Stimulated activated CD4-positive, alpha-beta T cell treated with anti-CD3 and anti-CD28 coated beads, Interleukin-4, amount 100 ng/mL, for 24 hours (primary cell): ENCODE measurements around the gene AFF1.

Source experiments
- DNase-seq: peaks from one replicate; pipeline ENCODE4 v3.0.0-alpha.2; 2020

Gene AFF1

DNA sequence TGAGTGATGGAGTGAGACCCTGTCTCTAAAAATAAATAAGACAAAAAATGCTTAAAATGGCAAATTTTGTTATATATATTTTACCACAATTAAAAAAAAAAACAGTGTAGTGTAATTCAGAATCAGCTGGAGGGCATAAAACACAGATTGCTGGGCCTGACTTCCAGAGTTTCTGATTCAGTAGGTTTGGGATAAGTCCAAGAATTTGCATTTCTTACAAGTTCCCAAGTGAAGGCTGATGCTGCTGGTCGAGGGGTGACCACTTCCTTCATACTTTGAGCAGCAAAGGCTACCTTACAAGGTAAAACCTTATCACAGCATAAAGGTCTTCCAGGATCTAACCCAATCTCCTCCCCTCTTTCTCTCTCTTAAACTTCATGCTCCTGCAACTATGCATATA lies 244.9 kb downstream of the AFF1 start:
- DNase-seq, result no peak

- no peak for DNase-seq
These were observed 246.0 kb downstream of the AFF1 start for GRCh38 chr4:87180767-87181166.

DNA sequence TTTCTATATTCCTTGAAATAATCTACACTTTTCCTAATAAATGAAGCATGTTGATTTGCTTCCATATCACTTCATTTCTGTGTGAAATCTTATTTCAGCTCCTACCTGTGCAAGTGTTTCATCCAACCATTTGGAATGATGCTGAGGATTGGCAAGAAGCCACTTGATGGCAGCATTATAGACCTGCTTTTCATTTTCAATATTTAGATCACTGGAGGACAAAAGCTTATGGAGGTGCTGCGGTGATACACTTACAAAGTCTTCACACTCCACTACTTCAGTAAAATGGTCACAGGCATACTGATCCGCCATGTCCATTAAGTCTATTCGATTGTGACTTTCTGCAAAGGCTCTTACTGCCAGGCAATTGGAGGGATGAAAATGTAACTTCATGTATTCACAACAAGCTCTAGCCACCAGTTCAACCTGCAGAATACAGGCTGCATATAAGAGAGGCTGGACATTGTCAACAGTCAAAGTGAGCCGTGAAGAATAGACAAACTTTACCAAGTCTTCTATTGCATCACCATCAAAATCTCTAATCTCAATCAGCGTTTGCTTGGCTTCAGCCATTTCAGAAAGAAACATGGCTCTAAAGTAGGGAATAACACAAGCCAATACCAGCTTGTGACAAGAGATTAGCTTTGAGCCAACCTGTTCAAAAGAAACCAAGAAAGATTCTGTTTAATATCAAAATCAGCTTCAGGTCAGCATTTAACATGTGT lies 250.5 kb downstream of the AFF1 start:
- DNase-seq, result no peak

GRCh38 chr4:87188048-87188447 lies 253.2 kb downstream of the AFF1 start:
- DNase-seq, result no peak

- DNase-seq, result no peak
These were observed 254.1 kb downstream of the AFF1 start for GRCh38 chr4:87188932-87189331.
